Stimulated activated CD8-positive, alpha-beta memory T cell treated with anti-CD3 and anti-CD28 coated beads, Interleukin-12 subunit alpha, Interleukin-12 subunit beta, amount 100 ng/mL, for 4 hours (primary cell): Measurements from ENCODE around the gene SLC22A14.

Experiments used
- DNase-seq: peaks from one replicate; pipeline ENCODE4 v3.0.0-alpha.2; 2020; ENCODE audit warnings: low read depth

The SLC22A14 gene

DNA sequence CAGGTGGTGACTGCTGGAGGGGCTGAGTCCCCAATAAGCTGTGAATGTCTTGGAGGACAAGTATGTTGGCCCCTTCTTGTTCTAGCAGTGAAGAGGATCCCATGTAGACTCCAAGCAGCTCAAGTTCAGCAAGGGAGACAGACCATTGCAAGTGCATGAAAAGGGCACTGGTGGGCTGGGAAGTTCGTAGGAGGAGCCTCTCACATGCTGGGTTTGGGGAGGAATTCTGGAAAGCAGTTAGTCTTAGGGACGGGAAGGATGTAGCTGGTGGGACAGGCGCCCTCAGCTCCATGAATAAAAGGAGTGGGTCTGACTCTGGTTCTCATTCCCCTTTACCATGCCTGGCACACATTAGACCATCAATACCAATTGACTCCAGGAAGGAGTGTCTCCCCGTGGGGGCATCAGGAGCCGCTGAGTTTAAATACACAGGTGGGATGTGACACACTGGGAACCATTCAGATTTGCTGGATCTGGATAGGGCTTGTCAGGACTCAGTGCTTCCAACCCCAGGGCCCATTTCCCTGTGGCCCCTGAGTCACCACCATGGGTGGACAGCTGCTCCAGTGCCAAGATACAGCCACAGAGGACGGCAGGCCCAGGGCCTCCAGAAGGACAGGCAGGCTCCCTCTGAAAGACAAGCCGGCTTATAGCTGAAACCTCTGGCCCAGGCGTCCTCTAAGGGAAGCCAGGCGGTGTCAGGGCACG lies 63.9 kb downstream of the SLC22A14 start:
- no peak for DNase-seq

DNA sequence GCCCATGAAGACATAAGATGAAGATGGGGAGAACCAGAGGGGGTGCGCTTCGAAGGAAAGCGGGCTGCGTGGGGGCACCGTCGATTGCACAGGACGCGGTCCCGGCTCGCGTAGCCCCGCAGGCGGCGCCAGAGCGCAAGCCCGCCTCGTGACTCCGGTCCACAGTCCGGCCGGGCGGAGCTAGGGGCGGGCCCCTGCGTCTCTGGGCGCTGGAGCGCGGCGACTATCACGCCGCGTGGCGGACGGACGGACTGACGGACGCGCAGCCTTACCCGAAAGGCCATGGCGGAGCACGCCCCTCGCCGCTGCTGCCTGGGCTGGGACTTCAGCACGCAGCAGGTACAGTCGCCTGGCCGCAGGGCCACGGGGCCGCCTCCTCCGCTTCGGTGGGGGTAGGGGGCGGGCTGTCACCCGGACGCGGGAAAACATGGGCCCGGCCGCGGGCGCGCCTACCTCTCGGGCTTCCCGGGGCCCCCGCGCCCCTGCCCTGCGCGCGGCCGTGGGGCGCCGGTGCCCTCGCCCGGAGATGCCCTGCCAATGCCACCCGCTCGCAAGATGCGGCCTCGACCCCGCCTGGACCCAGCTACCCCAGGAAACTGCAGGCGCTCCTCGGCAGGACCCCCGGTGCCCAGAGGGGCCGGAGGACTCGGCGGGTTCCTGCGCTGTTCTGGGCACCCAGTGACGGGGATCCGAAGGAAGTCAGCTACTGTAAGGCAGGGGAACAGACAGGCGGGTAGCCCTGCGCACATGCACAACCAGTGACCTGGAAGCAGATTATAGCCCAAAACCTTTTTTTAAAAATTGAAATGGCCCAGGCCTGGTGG lies 64.7 kb downstream of the SLC22A14 start, which contains the start of gene XYLB:
Gene XYLB (plus strand): TSS at position 199 of the 824 bp plus-strand sequence. CDS start 84 bp downstream, at position 283.
- peak; percentile 62 for DNase-seq

- no peak for DNase-seq
Observed at GRCh38 chr3:38347421-38348200, 65.5 kb downstream of the SLC22A14 start.

GRCh38 chr3:38348903-38349302 lies 66.8 kb downstream of the SLC22A14 start:
- no peak for DNase-seq

- no peak for DNase-seq
Observed at GRCh38 chr3:38349684-38350359, 67.7 kb downstream of the SLC22A14 start.

DNA sequence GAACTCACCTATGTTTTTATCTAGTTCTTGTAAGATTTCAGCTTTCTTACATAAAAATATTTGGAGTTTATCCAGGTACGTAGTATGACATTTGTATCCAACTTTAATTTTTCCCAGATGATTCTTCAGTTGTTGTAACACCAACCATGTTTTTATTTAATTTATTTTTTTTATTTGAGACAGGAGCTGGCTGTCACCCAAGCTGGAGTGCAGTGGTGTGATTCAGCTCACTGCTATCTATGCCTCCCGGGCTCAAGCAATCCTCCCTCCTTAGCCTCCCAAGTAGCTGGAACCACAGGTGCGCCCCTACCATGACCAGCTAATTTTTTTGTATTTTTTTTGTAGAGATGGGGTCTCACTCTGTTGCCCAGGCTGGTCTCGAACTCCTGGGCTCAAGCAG lies 71.1 kb downstream of the SLC22A14 start:
- no peak for DNase-seq

GRCh38 chr3:38354588-38355330 lies 72.7 kb downstream of the SLC22A14 start:
- no peak for DNase-seq

- DNase-seq, result no peak
Observed at GRCh38 chr3:38359038-38359437, 76.9 kb downstream of the SLC22A14 start.

DNA sequence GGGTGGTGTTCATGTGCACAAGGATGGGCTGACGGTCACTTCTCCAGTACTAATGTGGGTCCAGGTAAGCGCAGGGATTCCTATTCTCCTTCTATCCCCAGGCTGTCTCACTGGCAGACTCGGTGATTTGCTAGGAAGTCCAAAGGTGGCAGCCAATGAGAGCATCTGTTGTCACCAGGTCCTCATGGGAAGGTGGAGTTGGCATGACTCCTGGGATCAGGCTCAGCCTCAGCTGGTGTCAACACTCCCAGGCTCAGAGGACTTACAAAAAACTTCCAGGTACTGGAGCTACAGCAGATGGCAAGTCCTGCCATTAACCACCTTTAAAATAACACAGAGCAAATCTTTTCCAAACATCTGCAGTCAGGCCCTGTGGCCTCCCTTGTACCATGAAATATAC lies 78.3 kb downstream of the SLC22A14 start:
- DNase-seq, result no peak

GRCh38 chr3:38361496-38361895 lies 79.4 kb downstream of the SLC22A14 start:
- DNase-seq, result no peak

DNA sequence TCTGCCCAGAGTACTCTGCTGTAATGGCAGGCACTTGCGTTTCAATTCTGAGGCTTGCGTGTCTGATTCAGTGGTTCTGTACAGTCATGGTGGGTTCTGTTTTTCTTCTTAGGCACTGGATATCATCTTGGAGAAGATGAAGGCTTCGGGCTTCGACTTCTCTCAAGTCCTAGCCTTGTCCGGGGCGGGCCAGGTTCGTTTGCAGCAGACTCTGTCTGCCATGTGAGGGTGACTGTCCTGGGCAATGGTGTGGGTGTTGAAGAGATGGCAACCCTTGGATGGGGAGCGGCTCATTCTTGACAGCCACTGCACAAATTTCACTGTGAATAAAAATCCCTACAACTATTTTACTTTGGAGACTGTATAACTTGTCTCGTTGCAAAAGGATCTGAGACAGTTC lies 80.7 kb downstream of the SLC22A14 start:
- DNase-seq, result no peak

DNA sequence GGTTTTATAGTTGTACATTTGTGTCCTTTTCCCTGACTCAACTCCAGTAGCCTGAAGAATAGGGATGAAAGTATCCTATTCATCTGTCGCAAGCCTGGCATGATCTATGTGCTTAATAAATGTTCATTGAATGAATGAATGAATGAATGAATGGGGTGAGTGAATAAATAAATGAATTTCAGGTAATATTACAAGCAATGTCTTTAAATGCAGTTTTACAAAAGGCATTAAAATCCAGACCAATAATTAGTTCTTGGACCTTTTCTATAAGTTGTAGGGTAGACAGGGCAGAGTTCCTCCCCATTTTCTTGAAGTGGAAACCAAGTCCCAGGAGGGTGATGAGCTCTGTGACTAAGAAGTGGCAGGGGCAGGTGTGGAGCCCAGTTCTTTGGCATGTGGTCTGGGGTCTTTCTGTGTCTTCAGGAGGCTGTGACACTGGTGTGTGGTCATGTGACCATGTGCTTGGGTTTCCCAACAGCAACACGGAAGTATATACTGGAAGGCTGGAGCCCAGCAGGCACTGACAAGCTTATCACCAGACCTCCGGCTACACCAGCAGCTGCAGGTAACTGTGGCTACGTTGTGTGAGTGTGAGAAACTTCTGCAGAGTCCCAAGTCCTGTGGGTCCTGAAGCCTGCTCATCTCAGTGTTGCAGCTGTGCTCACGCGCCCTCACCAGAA lies 82.8 kb downstream of the SLC22A14 start:
- DNase-seq, result no peak

DNA sequence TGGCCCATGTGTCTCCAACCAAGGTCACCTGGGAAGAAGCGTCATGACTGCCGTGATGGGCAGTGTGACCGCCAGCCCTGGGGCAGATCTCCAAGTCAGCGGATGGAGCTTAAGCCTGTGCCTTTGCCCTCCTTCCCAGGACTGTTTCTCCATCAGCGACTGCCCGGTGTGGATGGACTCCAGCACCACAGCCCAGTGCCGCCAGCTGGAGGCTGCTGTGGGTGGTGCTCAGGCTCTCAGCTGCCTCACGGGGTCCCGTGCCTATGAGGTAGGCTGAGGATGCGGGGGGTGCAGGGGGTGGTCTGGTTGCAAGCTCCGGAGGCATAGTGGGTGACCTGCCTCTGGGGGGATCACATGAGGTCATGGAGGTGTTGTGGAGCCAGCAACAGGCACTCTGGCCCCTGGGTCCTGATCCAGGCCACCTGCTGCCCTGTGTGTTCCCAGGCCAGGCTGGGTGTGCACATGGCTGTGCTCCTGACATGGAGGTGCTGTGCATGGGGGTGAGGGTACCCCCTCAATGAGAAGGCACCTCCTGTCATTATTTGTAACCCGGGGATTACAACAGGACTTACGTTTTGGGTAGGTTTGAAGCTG lies 83.5 kb downstream of the SLC22A14 start:
- DNase-seq, result no peak

- no peak for DNase-seq
Observed at GRCh38 chr3:38366082-38366481, 84.0 kb downstream of the SLC22A14 start.

GRCh38 chr3:38367779-38368178 lies 85.7 kb downstream of the SLC22A14 start:
- DNase-seq, result no peak
